K562 (cell line): ENCODE measurements around the gene CASP2. TPM values are rescaled to one million over a fixed set of nuclear protein-coding genes. Genes with fewer than 3 reads are reported as not detected.
A peak's percentile ranks its signal among the peaks of the same experiment; 100 is the strongest.

Source experiments
- ATAC-seq: fragments of 200-7000 bp; cut with Tn5 transposase; 3 replicates; pipeline ENCODE4 v1.9.1; 2020; ENCODE audit warnings: moderate library complexity
- BruUV-seq: library from RNA; stranded (reverse); fragments of 400-500 nt; replicated peaks from 2 replicates; lab custom pipeline; 2021; lab: Mats Ljungman, UMichigan
- CTCF ChIA-PET: fragments of 300-600 bp; formaldehyde crosslinking; extraction: SDS; loops from one replicate; lab custom pipeline; 2021; ENCODE audit warnings: low intra/inter-chr PET ratio; lab: Yijun Ruan, JAX
- POLR2A ChIA-PET: fragments of 300-600, 350-650 bp; sonication (Branson Sonifier 250); formaldehyde crosslinking; extraction: SDS; loops from one replicate; lab custom pipeline; 2021; ENCODE audit warnings: antibody characterized with exemption, inconsistent platforms; lab: Yijun Ruan, JAX
- DNase-seq, 4 experiments: peaks; one replicate each; pipeline versions ENCODE4 v3.0.0 to v3.0.0-alpha.2; 2011 to 2018; ENCODE audit warnings: low spot score in 3 of 4, mixed read lengths in 3 of 4; ENCODE audit errors: extremely low read depth in 1 of 4
- FAIRE-seq: peaks from 2 replicates; lab custom pipeline; 2011; peaks lifted over from hg19 to GRCh38; lab: Jason Lieb, UNC
- H2AFZ ChIP-seq: 2 replicates; pipeline ENCODE4 v1.6.0; 2011; ENCODE audit warnings: low read depth, low read length, control low read depth, inconsistent platforms
- H3K27ac ChIP-seq: fragments of 200-600 bp; 3 replicates; pipeline ENCODE4 v1.8.0; 2011; ENCODE audit warnings: low read depth, mild to moderate bottlenecking, control low read depth, inconsistent platforms, low read length, moderate library complexity, mixed read lengths; ENCODE audit errors: extremely low read depth
- H3K27me3 ChIP-seq, 2 experiments: fragments of 300-600 bp in 1 of 2; 2 replicates in 1 of 2; 3 replicates in 1 of 2; pipeline versions ENCODE4 v1.6.0 to v1.8.0; 2011; ENCODE audit warnings: inconsistent platforms in 2 of 2, low read length in 2 of 2, mild to moderate bottlenecking in 1 of 2, mixed read lengths in 1 of 2, moderate library complexity in 1 of 2; ENCODE audit not compliant: control insufficient read depth in 2 of 2, insufficient read depth in 2 of 2
- H3K36me3 ChIP-seq: fragments of 300-600 bp; 3 replicates; pipeline ENCODE4 v1.8.0; 2011; ENCODE audit warnings: mild to moderate bottlenecking, low read length, inconsistent platforms; ENCODE audit not compliant: control insufficient read depth, insufficient read depth
- H3K4me1 ChIP-seq, 2 experiments: fragments of 200-600 bp in 1 of 2; replicated peaks in 1 of 2; 2 replicates in 1 of 2; 3 replicates in 1 of 2; pipeline versions ENCODE4 v1.5.1 to v1.8.0; 2011; ENCODE audit warnings: inconsistent platforms in 2 of 2, low read length in 2 of 2, mild to moderate bottlenecking in 1 of 2, mixed read lengths in 1 of 2, moderate library complexity in 1 of 2; ENCODE audit not compliant: control insufficient read depth in 2 of 2, insufficient read depth in 2 of 2
- H3K4me2 ChIP-seq: 2 replicates; pipeline ENCODE4 v1.6.1; 2011; ENCODE audit warnings: low read length, control low read depth, inconsistent platforms, mixed read lengths; ENCODE audit not compliant: insufficient read depth
- H3K4me3 ChIP-seq: fragments of 200-600 bp; sonication (generic), shearing (Covaris generic); 2 replicates; pipeline ENCODE4 v1.5.1; 2016; ENCODE audit warnings: control low read depth, inconsistent platforms
- H3K79me2 ChIP-seq: fragments of 200-600 bp; 3 replicates; pipeline ENCODE4 v1.8.0; 2011; ENCODE audit warnings: low read length, inconsistent platforms; ENCODE audit not compliant: control insufficient read depth, insufficient read depth
- H3K9ac ChIP-seq, 2 experiments: 2 replicates each; pipeline versions ENCODE4 v1.6.0 to v1.6.1; 2011; ENCODE audit warnings: low read depth in 2 of 2, low read length in 2 of 2, control low read depth in 1 of 2, inconsistent platforms in 1 of 2, mild to moderate bottlenecking in 1 of 2, mixed read lengths in 1 of 2; ENCODE audit not compliant: insufficient read depth in 1 of 2
- H3K9me1 ChIP-seq: one replicate; pipeline ENCODE4 v1.6.0; 2011; ENCODE audit warnings: inconsistent platforms, mild to moderate bottlenecking, low read length, moderate library complexity; ENCODE audit not compliant: control insufficient read depth, insufficient read depth
- H3K9me3 ChIP-seq: replicated peaks from 2 replicates; pipeline ENCODE4 v1.5.1; 2011; ENCODE audit warnings: low read depth, low read length, inconsistent platforms; ENCODE audit not compliant: control insufficient read depth, insufficient read depth
- H4K20me1 ChIP-seq: replicated peaks from 2 replicates; pipeline ENCODE4 v1.6.1; 2011; ENCODE audit warnings: low read length, inconsistent platforms, mixed read lengths; ENCODE audit not compliant: control insufficient read depth, insufficient read depth
- CREB1 ChIP-seq, 2 experiments: sonication (generic) in 1 of 2; formaldehyde crosslinking in 1 of 2; IDR thresholded peaks; 2 replicates each; pipeline versions ENCODE4 v1.6.1 to v1.8.0; 2012 to 2022; ENCODE audit warnings: inconsistent platforms in 1 of 2, mild to moderate bottlenecking in 1 of 2, missing genetic modification reagents in 1 of 2, moderate library complexity in 1 of 2
- DACH1 ChIP-seq: fragments of 450-650 bp; IDR thresholded peaks from 2 replicates; pipeline ENCODE4 v1.6.1; 2018; ENCODE audit not compliant: partially characterized antibody
- ILK ChIP-seq: fragments of 450-650 bp; IDR thresholded peaks from 2 replicates; pipeline ENCODE4 v1.6.1; 2016; ENCODE audit warnings: missing genetic modification characterization, low read depth, mild to moderate bottlenecking, missing compliant biosample characterization, moderate library complexity, borderline replicate concordance
- LEF1 ChIP-seq: fragments of 450-650 bp; IDR thresholded peaks from 2 replicates; pipeline ENCODE4 v1.6.1; 2016; ENCODE audit warnings: mild to moderate bottlenecking
- TBP ChIP-seq: optimal IDR thresholded peaks from 2 replicates; pipeline ENCODE3; 2011; ENCODE audit warnings: low read depth, low read length, improper control_type of control experiment
- WGBS: fragments of 100-300 bp; shearing (Covaris generic); methylation state at CpG from one replicate; pipeline ENCODE4 v1.1.6; 2016; ENCODE audit warnings: low coverage, mixed read lengths; ENCODE audit not compliant: insufficient coverage; ENCODE audit errors: missing lambda C conversion rate; 5-methylcytosine and 5-hydroxymethylcytosine counted together
- in situ Hi-C: fragments of 300-500 bp; cut with MboI; formaldehyde crosslinking; loops from 4 replicates; pipeline ENCODE4 v1.15.0; 2018; ENCODE audit warnings: inconsistent platforms, mixed read lengths
- intact Hi-C: fragments of 100-400 bp; cut with micrococcal nuclease; formaldehyde crosslinking; loops from 2 replicates; pipeline ENCODE4 v1.14.2; 2022
- polyA plus RNA-seq, 8 experiments: library from polyadenylated mRNA; depleted of rRNA in 4 of 8; stranded (reverse) in 5 of 8; unstranded in 3 of 8; fragments of >200 nt; fragmentation: Nextera tagmentation in 2 of 8; fragmentation: Illumina TruSeq in 1 of 8; extraction: Ambion mirVana in 2 of 8; extraction: Trizol in 1 of 8; gene quantifications; 2 replicates each; pipeline versions ENCODE4 v1.2.1 to v1.2.3, GENCODE V29; 2011 to 2014; ENCODE audit warnings: inconsistent platforms in 1 of 8, missing spikeins in 1 of 8
- total RNA-seq, 7 experiments: library from RNA; depleted of rRNA in 6 of 7; stranded (reverse); fragments of >200 nt in 6 of 7; fragmentation: Illumina TruSeq in 2 of 7; extraction: Trizol in 2 of 7; gene quantifications; 2 replicates each; pipeline versions ENCODE4 v1.2.1 to v1.2.3, GENCODE V29; 2011 to 2021; ENCODE audit warnings: low replicate concordance in 1 of 7

Gene CASP2
- total and polyA plus RNA-seq, 9 of the 15 experiments (the other 6 are each of a cell fraction or from before 2014, with no cell fraction given), result 18.8 to 64.9 (median 24.1) TPM

DNA sequence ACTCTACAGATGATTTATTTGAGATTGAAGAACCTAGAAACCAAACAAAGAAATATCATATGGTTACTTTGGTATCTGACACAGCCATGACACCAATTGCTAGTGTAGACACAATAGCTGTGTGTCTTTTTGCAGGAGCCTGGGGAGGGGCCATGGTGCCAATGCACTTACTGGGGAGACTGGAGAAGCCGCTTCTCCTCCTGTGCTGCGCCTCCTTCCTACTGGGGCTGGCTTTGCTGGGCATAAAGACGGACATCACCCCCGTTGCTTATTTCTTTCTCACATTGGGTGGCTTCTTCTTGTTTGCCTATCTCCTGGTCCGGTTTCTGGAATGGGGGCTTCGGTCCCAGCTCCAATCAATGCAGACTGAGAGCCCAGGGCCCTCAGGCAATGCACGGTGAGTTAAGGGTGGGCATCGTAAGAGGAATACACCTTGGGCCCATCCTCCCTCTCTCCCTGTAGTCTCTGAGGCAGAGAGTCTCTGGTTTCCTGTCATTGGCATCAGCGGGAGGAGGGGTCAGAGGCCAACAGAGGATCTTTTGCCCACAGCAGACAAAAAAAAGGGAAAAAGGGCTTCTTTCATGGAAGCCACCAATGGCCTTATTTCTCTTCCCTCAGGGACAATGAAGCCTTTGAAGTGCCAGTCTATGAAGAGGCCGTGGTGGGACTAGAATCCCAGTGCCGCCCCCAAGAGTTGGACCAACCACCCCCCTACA is 2.2 kb upstream of the CASP2 start:
- Histone ChIP-seq H3K27ac (no peak overlapping the region), H3K9ac (no peak overlapping the region), H3K4me1 (peaks cover 28% of the 10 kb centered on the region in 2 experiments; a peak in 4 of 5 replicates), H2AFZ (peak overlapping the region; percentile 82; the same call in 1 of the 2 replicates), H3K27me3 (no peaks in the 10 kb centered on the region), H3K9me3 (peaks cover 7% of the 10 kb centered on the region), H3K79me2 (peaks cover 28% of the 10 kb centered on the region), H3K9me1 (peaks cover 4% of the 10 kb centered on the region), H3K4me3 (no peak overlapping the region), H4K20me1 (no peaks in the 10 kb centered on the region; the same call in 1 of the 2 replicates), H3K4me2 (no peak overlapping the region), H3K36me3 (peaks cover 16% of the 10 kb centered on the region; the same call in 1 of the 3 replicates)
- in situ Hi-C loops, result no loop called here
- ChIA-PET POLR2A (no interaction called here), CTCF (no interaction called here)
- intact Hi-C loops, result no loop called here
- FAIRE-seq (no peak), ATAC-seq (no peak), DNase-seq (no peak)
- TF ChIP-seq ILK (tag), result no peak
- no peak for TF ChIP-seq TBP
- TF ChIP-seq LEF1, result no peak
- WGBS, result 71% methylated on average over 11 of the region's 11 CpGs
- BruUV-seq, result no TSS peak

DNA sequence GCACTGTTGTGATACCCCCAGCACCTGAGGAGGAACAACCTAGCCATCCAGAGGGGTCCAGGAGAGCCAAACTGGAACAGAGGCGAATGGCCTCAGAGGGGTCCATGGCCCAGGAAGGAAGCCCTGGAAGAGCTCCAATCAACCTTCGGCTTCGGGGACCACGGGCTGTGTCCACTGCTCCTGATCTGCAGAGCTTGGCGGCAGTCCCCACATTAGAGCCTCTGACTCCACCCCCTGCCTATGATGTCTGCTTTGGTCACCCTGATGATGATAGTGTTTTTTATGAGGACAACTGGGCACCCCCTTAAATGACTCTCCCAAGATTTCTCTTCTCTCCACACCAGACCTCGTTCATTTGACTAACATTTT is 1.6 kb upstream of the CASP2 start:
- Histone ChIP-seq H3K9me1 (peaks cover 4% of the 10 kb centered on the region), H3K4me2 (no peak overlapping the region), H3K4me1 (peaks cover 26 to 28% of the 10 kb centered on the region in 2 experiments; a peak in 4 of 5 replicates), H3K9ac (no peak overlapping the region), H3K36me3 (peaks cover 21% of the 10 kb centered on the region; the same call in 2 of the 3 replicates), H2AFZ (no peak overlapping the region), H4K20me1 (no peaks in the 10 kb centered on the region; the same call in 1 of the 2 replicates), H3K27me3 (no peaks in the 10 kb centered on the region), H3K9me3 (peaks cover 7% of the 10 kb centered on the region), H3K79me2 (peaks cover 33% of the 10 kb centered on the region), H3K27ac (no peak overlapping the region), H3K4me3 (no peak overlapping the region)
- WGBS, result 80% methylated on average over 6 of the region's 6 CpGs
- ATAC-seq (no peak), DNase-seq (peak in 1 of 4 experiments; percentile 10), FAIRE-seq (no peak)
- no TSS peak for BruUV-seq
- TF ChIP-seq CREB1 (IDR thresholded peaks at IDR 0.05) (peak; percentile 62), CREB1 (CRISPR knock-in tag; IDR thresholded peaks at IDR 0.05) (no peak), DACH1 (no peak)
- POLR2A ChIA-PET, result no interaction called here
- intact Hi-C loops, result no loop called here
- in situ Hi-C loops, result no loop called here
- CTCF ChIA-PET, result no interaction called here
